ENCODE results near the gene MYO1E.

Gene MYO1E

DNA sequence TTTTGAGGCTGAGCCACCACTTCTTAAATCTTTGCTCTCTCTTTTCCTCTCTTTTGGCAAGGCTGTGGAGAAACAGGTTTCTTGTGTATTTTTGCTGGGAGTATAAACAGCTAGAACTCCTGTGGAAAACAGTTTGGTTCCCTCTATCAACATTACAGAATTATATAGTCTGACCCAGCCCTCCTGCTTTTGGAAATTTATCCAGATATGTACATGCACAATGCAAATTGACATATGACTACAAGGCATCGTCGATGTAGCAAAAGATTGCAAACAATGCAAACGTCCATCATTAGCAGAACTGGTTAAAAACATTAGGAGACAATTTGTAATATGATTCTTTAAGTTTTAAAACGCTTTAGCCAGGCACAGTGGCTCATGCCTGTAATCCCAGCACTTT is 12.5 kb upstream of the MYO1E start:
- no peak overlapping the region for H3K4me3 ChIP-seq (replicated peaks; ENCODE audit: low read depth, low read length)
- TF ChIP-seq, protein P1, sequence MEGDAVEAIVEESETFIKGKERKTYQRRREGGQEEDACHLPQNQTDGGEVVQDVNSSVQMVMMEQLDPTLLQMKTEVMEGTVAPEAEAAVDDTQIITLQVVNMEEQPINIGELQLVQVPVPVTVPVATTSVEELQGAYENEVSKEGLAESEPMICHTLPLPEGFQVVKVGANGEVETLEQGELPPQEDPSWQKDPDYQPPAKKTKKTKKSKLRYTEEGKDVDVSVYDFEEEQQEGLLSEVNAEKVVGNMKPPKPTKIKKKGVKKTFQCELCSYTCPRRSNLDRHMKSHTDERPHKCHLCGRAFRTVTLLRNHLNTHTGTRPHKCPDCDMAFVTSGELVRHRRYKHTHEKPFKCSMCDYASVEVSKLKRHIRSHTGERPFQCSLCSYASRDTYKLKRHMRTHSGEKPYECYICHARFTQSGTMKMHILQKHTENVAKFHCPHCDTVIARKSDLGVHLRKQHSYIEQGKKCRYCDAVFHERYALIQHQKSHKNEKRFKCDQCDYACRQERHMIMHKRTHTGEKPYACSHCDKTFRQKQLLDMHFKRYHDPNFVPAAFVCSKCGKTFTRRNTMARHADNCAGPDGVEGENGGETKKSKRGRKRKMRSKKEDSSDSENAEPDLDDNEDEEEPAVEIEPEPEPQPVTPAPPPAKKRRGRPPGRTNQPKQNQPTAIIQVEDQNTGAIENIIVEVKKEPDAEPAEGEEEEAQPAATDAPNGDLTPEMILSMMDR (IDR thresholded peaks at IDR 0.05; ENCODE audit: low read length, missing control alignments), result no peak
- no peak for DNase-seq (ENCODE audit: low read depth)

DNA sequence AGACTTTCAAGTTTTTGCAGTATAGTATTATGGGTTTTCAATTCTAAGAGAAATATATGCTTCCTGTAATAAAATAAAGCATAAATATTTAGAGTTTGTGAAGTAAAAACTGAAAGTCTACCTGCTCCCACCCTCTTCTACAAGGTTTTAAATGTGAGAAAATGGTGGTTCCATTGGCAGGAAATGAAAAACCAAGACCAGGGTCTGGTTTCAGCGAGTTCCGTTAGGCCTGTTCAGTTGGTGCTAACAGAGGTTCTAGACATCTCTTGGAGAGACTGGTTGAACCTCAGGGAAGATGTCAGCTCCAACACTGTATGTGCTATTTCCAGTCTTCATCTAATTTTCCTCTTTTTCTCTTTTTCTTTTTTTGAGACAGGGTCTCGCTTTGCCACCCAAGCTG is 11.8 kb upstream of the MYO1E start:
- TF ChIP-seq, protein P1 (IDR thresholded peaks at IDR 0.05; ENCODE audit: low read length, missing control alignments), result no peak
- H3K4me3 ChIP-seq (replicated peaks; ENCODE audit: low read depth, low read length), result no peak overlapping the region
- DNase-seq (ENCODE audit: low read depth), result no peak

DNA sequence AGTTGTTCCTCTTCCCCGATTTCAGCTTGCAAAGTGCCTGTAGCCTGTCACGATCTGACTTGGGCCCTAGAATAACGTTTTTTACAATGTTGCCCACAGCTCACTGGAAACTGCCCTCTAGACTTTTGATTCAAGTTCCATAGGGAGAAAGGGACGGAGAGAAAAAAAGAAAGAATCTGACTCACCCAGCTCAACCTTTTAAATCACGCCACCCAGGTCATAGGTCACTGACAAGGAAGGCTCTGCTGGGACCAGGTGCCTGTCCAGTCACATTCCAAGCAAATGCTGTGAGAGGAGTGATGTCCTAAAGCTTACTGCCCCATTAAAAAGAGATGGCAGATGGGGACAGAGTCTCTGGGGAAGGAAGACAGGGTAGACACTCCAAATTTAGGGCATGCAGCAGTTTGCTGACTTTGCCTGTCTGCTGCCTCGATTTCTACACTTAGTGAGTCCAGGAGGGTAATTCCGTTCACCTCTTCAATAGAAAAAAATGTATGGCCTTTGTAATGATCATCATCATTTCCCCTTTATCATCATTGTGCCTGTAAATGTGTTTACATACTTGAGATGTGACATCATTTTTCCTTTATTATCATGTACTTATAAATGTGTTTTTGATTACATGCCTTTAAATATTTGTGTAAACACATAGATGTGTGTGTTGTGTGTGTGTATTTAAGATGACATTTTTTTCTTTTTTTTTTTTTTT is 8.4 kb upstream of the MYO1E start:
- TF ChIP-seq, protein P1 (IDR thresholded peaks at IDR 0.05; ENCODE audit: low read length, missing control alignments), result no peak
- H3K4me3 ChIP-seq (replicated peaks; ENCODE audit: low read depth, low read length), result no peak overlapping the region
- no peak for DNase-seq (ENCODE audit: low read depth)

DNA sequence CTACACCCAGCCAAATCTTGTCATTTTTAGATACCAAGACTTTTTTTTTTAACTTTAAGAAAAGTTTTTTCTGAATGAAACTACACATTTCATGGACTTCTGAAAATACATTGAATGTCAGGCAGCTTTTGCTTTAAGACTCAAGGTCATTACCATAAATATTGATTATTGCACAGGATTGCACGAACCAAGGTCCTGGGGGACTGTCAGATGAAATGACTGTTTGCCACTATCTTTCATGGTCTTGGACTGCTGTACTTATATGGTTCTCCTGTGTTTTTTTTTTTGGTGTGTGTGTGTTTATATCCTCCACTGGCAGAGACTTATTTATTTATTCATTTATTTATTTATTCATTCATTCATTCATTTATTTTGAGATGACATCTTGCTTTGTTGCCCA is 6.9 kb upstream of the MYO1E start:
- no peak for DNase-seq (ENCODE audit: low read depth)
- no peak overlapping the region for H3K4me3 ChIP-seq (replicated peaks; ENCODE audit: low read depth, low read length)
- TF ChIP-seq, protein P1 (IDR thresholded peaks at IDR 0.05; ENCODE audit: low read length, missing control alignments), result no peak

DNA sequence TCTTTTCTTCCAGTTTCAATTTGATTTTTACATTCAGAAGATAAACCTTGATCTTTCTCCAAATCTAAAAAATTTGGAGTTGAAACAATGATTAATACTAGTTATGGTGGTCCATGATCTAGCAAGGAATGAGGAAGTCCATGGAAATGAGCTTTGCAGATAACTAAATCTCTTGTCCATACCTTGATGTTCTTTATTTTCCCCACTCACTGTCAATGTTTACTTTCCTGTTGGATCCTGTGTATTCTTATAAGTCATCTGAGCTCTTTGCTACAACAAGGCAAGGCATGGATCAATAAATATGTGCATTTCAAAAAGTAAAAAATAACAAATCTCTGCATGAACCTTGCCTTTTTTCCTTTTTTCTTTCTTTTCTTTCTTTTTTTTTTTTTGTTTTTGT is 6.2 kb upstream of the MYO1E start:
- no peak for DNase-seq (ENCODE audit: low read depth)
- TF ChIP-seq, protein P1 (IDR thresholded peaks at IDR 0.05; ENCODE audit: low read length, missing control alignments), result no peak
- no peak overlapping the region for H3K4me3 ChIP-seq (replicated peaks; ENCODE audit: low read depth, low read length)

DNA sequence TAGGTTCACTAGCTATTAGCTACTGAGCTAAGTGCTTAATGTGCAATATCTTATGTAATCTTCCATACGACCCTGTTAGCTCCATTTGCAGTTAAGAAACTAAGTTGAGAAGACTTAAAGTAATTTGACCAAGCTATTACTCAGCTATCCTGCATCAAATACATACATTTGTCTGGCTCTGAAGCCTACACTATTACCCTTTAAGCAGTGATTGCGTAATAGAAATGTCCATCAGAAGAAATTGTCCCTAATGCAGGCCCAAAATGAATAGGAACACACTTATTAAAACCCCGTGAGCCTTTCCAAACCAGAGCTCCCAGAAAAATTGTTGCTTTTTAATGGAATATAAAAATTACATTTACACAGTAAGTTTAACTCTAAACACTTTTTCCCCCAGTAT is 5.3 kb upstream of the MYO1E start:
- DNase-seq (ENCODE audit: low read depth), result no peak
- TF ChIP-seq, protein P1 (IDR thresholded peaks at IDR 0.05; ENCODE audit: low read length, missing control alignments), result no peak
- no peak overlapping the region for H3K4me3 ChIP-seq (replicated peaks; ENCODE audit: low read depth, low read length)

DNA sequence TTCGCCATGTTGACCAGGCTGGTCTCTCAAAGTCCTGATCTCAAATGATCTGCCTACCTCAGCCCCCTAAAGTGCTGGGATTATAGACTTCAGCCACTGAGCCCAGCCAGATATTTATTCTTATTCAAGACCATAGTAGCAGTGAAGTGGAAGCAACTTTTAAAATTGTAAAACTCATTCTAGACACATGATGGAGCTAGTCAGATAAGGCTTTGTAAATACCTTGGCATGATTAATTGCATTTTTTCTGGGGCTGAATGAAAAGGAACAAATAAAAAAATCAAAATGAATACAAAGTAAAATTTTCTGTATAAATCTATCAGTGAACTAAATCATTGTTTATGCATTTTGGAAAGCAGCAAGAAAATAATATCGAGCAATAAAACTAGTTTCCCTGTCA is 4.1 kb upstream of the MYO1E start:
- TF ChIP-seq, protein P1 (IDR thresholded peaks at IDR 0.05; ENCODE audit: low read length, missing control alignments), result no peak
- peak; percentile 49 for DNase-seq (ENCODE audit: low read depth)
- H3K4me3 ChIP-seq (replicated peaks; ENCODE audit: low read depth, low read length), result no peak overlapping the region
